Left hindlimb (tissue), 1 donor: ENCODE results near the gene KIAA1217.

Source experiments
- DNase-seq: peaks from one replicate; pipeline ENCODE4 v3.0.0-alpha.2; 2018

The KIAA1217 gene

GRCh38 chr10:24251547-24251946 lies 42.6 kb downstream of the KIAA1217 start:
- DNase-seq, result no peak

GRCh38 chr10:24254180-24254579 lies 45.2 kb downstream of the KIAA1217 start:
- DNase-seq, result no peak

- no peak for DNase-seq
Measured at GRCh38 chr10:24255115-24255880, 46.4 kb downstream of the KIAA1217 start.

- DNase-seq, result no peak
Measured at GRCh38 chr10:24255881-24256311, 47.0 kb downstream of the KIAA1217 start.

- no peak for DNase-seq
Measured at GRCh38 chr10:24256619-24257107, 47.7 kb downstream of the KIAA1217 start.

GRCh38 chr10:24257588-24257987 lies 48.6 kb downstream of the KIAA1217 start:
- DNase-seq, result no peak

- no peak for DNase-seq
Measured at GRCh38 chr10:24259365-24260130, 50.6 kb downstream of the KIAA1217 start.

GRCh38 chr10:24261627-24262026 lies 52.7 kb downstream of the KIAA1217 start:
- DNase-seq, result no peak

GRCh38 chr10:24262929-24263590 lies 54.1 kb downstream of the KIAA1217 start:
- DNase-seq, result no peak

- no peak for DNase-seq
Measured at GRCh38 chr10:24269476-24269875, 60.5 kb downstream of the KIAA1217 start.

GRCh38 chr10:24272374-24272773 lies 63.4 kb downstream of the KIAA1217 start:
- DNase-seq, result no peak

- DNase-seq, result no peak
Measured at GRCh38 chr10:24277277-24277676, 68.3 kb downstream of the KIAA1217 start.

GRCh38 chr10:24277771-24278170 lies 68.8 kb downstream of the KIAA1217 start:
- DNase-seq, result no peak

- DNase-seq, result no peak
Measured at GRCh38 chr10:24278176-24278889, 69.4 kb downstream of the KIAA1217 start.

GRCh38 chr10:24279166-24279565 lies 70.2 kb downstream of the KIAA1217 start:
- DNase-seq, result no peak

- DNase-seq, result no peak
Measured at GRCh38 chr10:24287559-24288195, 78.7 kb downstream of the KIAA1217 start.

- DNase-seq, result no peak
Measured at GRCh38 chr10:24288581-24288980, 79.6 kb downstream of the KIAA1217 start.

- DNase-seq, result no peak
Measured at GRCh38 chr10:24289235-24289634, 80.3 kb downstream of the KIAA1217 start.

GRCh38 chr10:24292304-24293293 lies 83.7 kb downstream of the KIAA1217 start:
- DNase-seq, result no peak

- no peak for DNase-seq
Measured at GRCh38 chr10:24299578-24300260, 90.8 kb downstream of the KIAA1217 start.
